IMR-90 (cell line): ENCODE measurements around the gene IL12RB2. TPM values are rescaled to one million over a fixed set of nuclear protein-coding genes. Genes with fewer than 3 reads are reported as not detected.

ENCODE experiments used
- ATAC-seq: fragments of 200-7000 bp; cut with Tn5 transposase; 2 replicates; pipeline ENCODE4 v1.9.1; 2020; ENCODE audit warnings: low read depth, mild to moderate bottlenecking, moderate library complexity
- BruUV-seq: library from RNA; stranded (reverse); fragments of 400-500 nt; replicated peaks from 2 replicates; lab custom pipeline; 2021; lab: Mats Ljungman, UMichigan
- CTCF ChIA-PET: fragments of 300-600 bp; formaldehyde crosslinking; extraction: SDS; loops from one replicate; lab custom pipeline; 2021; ENCODE audit warnings: antibody characterized with exemption; lab: Yijun Ruan, JAX
- POLR2A ChIA-PET: fragments of 300-600 bp; sonication (Branson Sonifier 250); formaldehyde crosslinking; loops from one replicate; lab custom pipeline; 2022; ENCODE audit warnings: antibody characterized with exemption; ENCODE audit not compliant: unreplicated experiment; lab: Charles Lee
- DNase-seq: peaks from one replicate; pipeline ENCODE4 v3.0.0; 2013
- H2AFZ ChIP-seq: replicated peaks from 2 replicates; pipeline ENCODE3; 2013; ENCODE audit warnings: low read length, mild to moderate bottlenecking; ENCODE audit not compliant: poor library complexity
- H2AK5ac ChIP-seq: 2 replicates; pipeline ENCODE4 v1.6.1; 2013; ENCODE audit warnings: low read depth, low read length, inconsistent platforms
- H2AK9ac ChIP-seq: replicated peaks from 2 replicates; pipeline ENCODE3; 2013; ENCODE audit warnings: mild to moderate bottlenecking, low read depth, low read length, moderate library complexity; ENCODE audit not compliant: poor library complexity
- H2BK120ac ChIP-seq: 2 replicates; pipeline ENCODE4 v1.6.1; 2013; ENCODE audit warnings: low read depth, low read length, inconsistent platforms
- H2BK15ac ChIP-seq: 3 replicates; pipeline ENCODE4 v1.6.1; 2013; ENCODE audit warnings: low read depth, low read length, inconsistent platforms
- H2BK20ac ChIP-seq: 2 replicates; pipeline ENCODE4 v1.6.1; 2013; ENCODE audit warnings: low read depth, mild to moderate bottlenecking, inconsistent platforms, low read length, moderate library complexity
- H2BK5ac ChIP-seq: 2 replicates; pipeline ENCODE4 v1.6.1; 2013; ENCODE audit warnings: mild to moderate bottlenecking, low read depth, low read length, inconsistent platforms; ENCODE audit not compliant: poor library complexity, severe bottlenecking
- H3K14ac ChIP-seq: replicated peaks from 2 replicates; pipeline ENCODE4 v1.6.1; 2013; ENCODE audit warnings: low read depth, low read length, inconsistent platforms
- H3K18ac ChIP-seq: 2 replicates; pipeline ENCODE4 v1.6.1; 2013; ENCODE audit warnings: low read depth, low read length, control low read depth
- H3K23ac ChIP-seq: 2 replicates; pipeline ENCODE4 v1.6.1; 2013; ENCODE audit warnings: low read depth, low read length, inconsistent platforms
- H3K27ac ChIP-seq: 2 replicates; pipeline ENCODE4 v1.5.1; 2013; ENCODE audit warnings: mild to moderate bottlenecking, control low read depth, low read length; ENCODE audit not compliant: insufficient read depth
- H3K27me3 ChIP-seq: 2 replicates; pipeline ENCODE4 v1.6.1; 2013; ENCODE audit warnings: low read length; ENCODE audit not compliant: control insufficient read depth, insufficient read depth
- H3K36me3 ChIP-seq: 2 replicates; pipeline ENCODE4 v1.6.1; 2013; ENCODE audit warnings: low read length, mixed read lengths; ENCODE audit not compliant: control insufficient read depth, insufficient read depth
- H3K4ac ChIP-seq: 2 replicates; pipeline ENCODE4 v1.6.1; 2013; ENCODE audit warnings: low read depth, low read length, inconsistent platforms
- H3K4me1 ChIP-seq: 2 replicates; pipeline ENCODE4 v1.6.1; 2013; ENCODE audit warnings: low read length, mixed read lengths; ENCODE audit not compliant: control insufficient read depth, insufficient read depth
- H3K4me2 ChIP-seq: 2 replicates; pipeline ENCODE4 v1.6.1; 2013; ENCODE audit warnings: low read depth, mild to moderate bottlenecking, control low read depth, low read length, moderate library complexity
- H3K4me3 ChIP-seq: 2 replicates; pipeline ENCODE4 v1.5.1; 2013; ENCODE audit warnings: low read depth, mild to moderate bottlenecking, control low read depth, low read length, moderate library complexity; ENCODE audit not compliant: insufficient read depth
- H3K56ac ChIP-seq: 2 replicates; pipeline ENCODE4 v1.6.1; 2013; ENCODE audit warnings: low read length, inconsistent platforms; ENCODE audit not compliant: insufficient read depth; ENCODE audit errors: extremely low read depth
- H3K79me1 ChIP-seq, 2 experiments: 2 replicates each; pipeline ENCODE4 v1.6.1; 2013; ENCODE audit warnings: low read length in 2 of 2, inconsistent platforms in 1 of 2, low read depth in 1 of 2
- H3K9ac ChIP-seq: 2 replicates; pipeline ENCODE4 v1.6.1; 2013; ENCODE audit warnings: low read depth, low read length, control low read depth
- H3K9me1 ChIP-seq: 2 replicates; pipeline ENCODE4 v1.6.1; 2013; ENCODE audit warnings: low read length, inconsistent platforms; ENCODE audit not compliant: insufficient read depth
- H3K9me3 ChIP-seq: 2 replicates; pipeline ENCODE4 v1.6.1; 2013; ENCODE audit warnings: low read length; ENCODE audit not compliant: control insufficient read depth, insufficient read depth
- H4K20me1 ChIP-seq: 2 replicates; pipeline ENCODE4 v1.6.1; 2013; ENCODE audit warnings: low read length, inconsistent platforms; ENCODE audit not compliant: insufficient read depth
- H4K5ac ChIP-seq: 2 replicates; pipeline ENCODE4 v1.6.1; 2013; ENCODE audit warnings: mild to moderate bottlenecking, low read depth, low read length, control low read depth
- H4K8ac ChIP-seq, 2 experiments: 2 replicates each; pipeline ENCODE4 v1.6.1; 2013; ENCODE audit warnings: low read depth in 2 of 2, low read length in 2 of 2, control low read depth in 1 of 2, inconsistent platforms in 1 of 2
- H4K91ac ChIP-seq: 2 replicates; pipeline ENCODE4 v1.6.1; 2013; ENCODE audit warnings: low read depth, low read length, inconsistent platforms; ENCODE audit not compliant: insufficient read depth
- BHLHE40 ChIP-seq: fragments of 150-350 bp; IDR thresholded peaks from 2 replicates; pipeline ENCODE4 v1.6.1; 2016; ENCODE audit warnings: mild to moderate bottlenecking, low read depth, low read length
- CEBPB ChIP-seq: IDR thresholded peaks from 2 replicates; pipeline ENCODE4 v1.6.1; 2012; ENCODE audit warnings: low read depth, low read length, improper control_type of control experiment
- CHD1 ChIP-seq: IDR thresholded peaks from 2 replicates; pipeline ENCODE4 v1.6.1; 2012; ENCODE audit warnings: low read depth, low read length, improper control_type of control experiment
- CTCF ChIP-seq: conservative IDR thresholded peaks from 2 replicates; pipeline ENCODE4 v1.5.1; 2012; ENCODE audit warnings: mild to moderate bottlenecking, low read depth, low read length, improper control_type of control experiment
- ELK1 ChIP-seq: fragments of 150-350 bp; IDR thresholded peaks from 2 replicates; pipeline ENCODE4 v1.6.1; 2016; ENCODE audit warnings: low read depth, mild to moderate bottlenecking, low read length, moderate library complexity, borderline replicate concordance
- FOS ChIP-seq: fragments of 150-350 bp; IDR thresholded peaks from 2 replicates; pipeline ENCODE4 v1.6.1; 2016; ENCODE audit warnings: low read depth, low read length
- MAFK ChIP-seq: IDR thresholded peaks from 2 replicates; pipeline ENCODE4 v1.6.1; 2012; ENCODE audit warnings: low read depth, low read length, improper control_type of control experiment
- MAZ ChIP-seq: IDR thresholded peaks from 2 replicates; pipeline ENCODE4 v1.6.1; 2012; ENCODE audit warnings: low read depth, mild to moderate bottlenecking, low read length, improper control_type of control experiment, moderate library complexity, borderline replicate concordance
- MXI1 ChIP-seq: IDR thresholded peaks from 2 replicates; pipeline ENCODE4 v1.6.1; 2012; ENCODE audit warnings: low read depth, mild to moderate bottlenecking, low read length, moderate library complexity, borderline replicate concordance
- NFE2L2 ChIP-seq: fragments of 150-350 bp; IDR thresholded peaks from 2 replicates; pipeline ENCODE4 v1.6.1; 2016; ENCODE audit warnings: low read depth, mild to moderate bottlenecking, low read length
- POLR2A ChIP-seq: IDR thresholded peaks from 2 replicates; pipeline ENCODE4 v1.6.1; 2012; ENCODE audit warnings: mild to moderate bottlenecking, low read depth, low read length
- RAD21 ChIP-seq: IDR thresholded peaks from 2 replicates; pipeline ENCODE4 v1.6.1; 2012; ENCODE audit warnings: low read length, improper control_type of control experiment
- RCOR1 ChIP-seq: IDR thresholded peaks from 2 replicates; pipeline ENCODE4 v1.6.1; 2012; ENCODE audit warnings: mild to moderate bottlenecking, low read length, improper control_type of control experiment; ENCODE audit not compliant: insufficient replicate concordance
- RFX5 ChIP-seq: IDR thresholded peaks from 2 replicates; pipeline ENCODE4 v1.8.0; 2012; ENCODE audit warnings: low read depth, mild to moderate bottlenecking, low read length, moderate library complexity
- SMC3 ChIP-seq: fragments of 150-350 bp; IDR thresholded peaks from 2 replicates; pipeline ENCODE4 v1.6.1; 2016; ENCODE audit warnings: low read depth, mild to moderate bottlenecking, antibody characterized with exemption, low read length, moderate library complexity
- USF2 ChIP-seq: fragments of 150-350 bp; IDR thresholded peaks from 2 replicates; pipeline ENCODE4 v1.6.1; 2017; ENCODE audit warnings: mild to moderate bottlenecking, antibody characterized with exemption, low read length, low read depth
- WGBS, 2 experiments: methylation state at CpG; one replicate each; pipeline versions ENCODE4 v1.1.5 to v1.1.7; 2013; ENCODE audit warnings: missing lambda C conversion rate in 2 of 2; ENCODE audit not compliant: insufficient read length in 1 of 2; ENCODE audit errors: extremely low coverage in 2 of 2; 5-methylcytosine and 5-hydroxymethylcytosine counted together
- dilution Hi-C: fragments of 300-500 bp; cut with HindIII; formaldehyde crosslinking; loops from one replicate; pipeline ENCODE4 v1.14.3; 2018; ENCODE audit warnings: low sequenced_read_pairs; ENCODE audit not compliant: unreplicated experiment
- in situ Hi-C: fragments of 300-500 bp; cut with MboI; formaldehyde crosslinking; loops from 3 replicates; pipeline ENCODE4 v1.14.3; 2019; ENCODE audit warnings: low sequenced_read_pairs, inconsistent platforms, mixed read lengths
- intact Hi-C: fragments of 100-400 bp; cut with micrococcal nuclease; formaldehyde crosslinking; loops from 2 replicates; pipeline ENCODE4 v1.10.0; 2022
- polyA plus RNA-seq, 3 experiments: library from polyadenylated mRNA; depleted of rRNA; stranded (reverse); fragments of >200 nt; gene quantifications; 2 replicates each; pipeline ENCODE4 v1.2.3, GENCODE V29; 2012; ENCODE audit warnings: low replicate concordance in 1 of 3
- total RNA-seq: library from RNA; depleted of rRNA; stranded (reverse); fragments of >200 nt; gene quantifications from 2 replicates; pipeline ENCODE4 v1.2.3, GENCODE V29; 2012

The IL12RB2 gene
- total and polyA plus RNA-seq, 2 of the 4 experiments (the other 2 are of a cell fraction) = not detected

- dilution Hi-C loops (no loop called here), intact Hi-C loops (no loop called here), in situ Hi-C loops (no loop called here)
- Histone ChIP-seq H3K27me3 (peaks cover 20% of the 10 kb centered on the region), H3K4ac (no peak overlapping the region), H2BK20ac (no peak overlapping the region), H3K9me1 (no peaks in the 10 kb centered on the region), H3K36me3 (no peaks in the 10 kb centered on the region), H2AK9ac (no peak overlapping the region), H2AFZ (no peak overlapping the region), H3K9ac (no peak overlapping the region), H4K5ac (no peak overlapping the region), H2BK15ac (no peak overlapping the region), H3K79me1 (no peaks in the 10 kb centered on the region), H4K8ac (no peak overlapping the region), H2AK5ac (no peak overlapping the region), H3K56ac (no peak overlapping the region), H4K91ac (no peak overlapping the region), H2BK5ac (no peak overlapping the region), H3K4me3 (no peak overlapping the region), H3K4me1 (no peaks in the 10 kb centered on the region), H3K14ac (no peak overlapping the region), H4K20me1 (no peaks in the 10 kb centered on the region), H3K23ac (no peak overlapping the region), H2BK120ac (no peak overlapping the region), H3K9me3 (no peaks in the 10 kb centered on the region), H3K27ac (no peak overlapping the region), H3K18ac (no peak overlapping the region), H3K4me2 (peak overlapping the region; percentile 35; the same call in 1 of the 2 replicates)
- WGBS, 2 experiments = no CpG with 5 or more reads among the region's 5 CpGs
- TF ChIP-seq RFX5 (no peak), NFE2L2 (no peak), BHLHE40 (no peak), USF2 (no peak), ELK1 (no peak), RCOR1 (no peak), CTCF (no peak), CHD1 (no peak), CEBPB (no peak), SMC3 (no peak), MAZ (no peak), RAD21 (no peak), MAFK (no peak), POLR2A (no peak), MXI1 (no peak), FOS (no peak)
- ATAC-seq (no peak), DNase-seq (no peak)
- POLR2A ChIA-PET = no interaction called here
- no TSS peak for BruUV-seq
- CTCF ChIA-PET = no interaction called here
These were observed 7.0 kb downstream of the IL12RB2 start for GRCh38 chr1:67314696-67315095.
